ENCODE measurements around the gene PEMT.

DNA sequence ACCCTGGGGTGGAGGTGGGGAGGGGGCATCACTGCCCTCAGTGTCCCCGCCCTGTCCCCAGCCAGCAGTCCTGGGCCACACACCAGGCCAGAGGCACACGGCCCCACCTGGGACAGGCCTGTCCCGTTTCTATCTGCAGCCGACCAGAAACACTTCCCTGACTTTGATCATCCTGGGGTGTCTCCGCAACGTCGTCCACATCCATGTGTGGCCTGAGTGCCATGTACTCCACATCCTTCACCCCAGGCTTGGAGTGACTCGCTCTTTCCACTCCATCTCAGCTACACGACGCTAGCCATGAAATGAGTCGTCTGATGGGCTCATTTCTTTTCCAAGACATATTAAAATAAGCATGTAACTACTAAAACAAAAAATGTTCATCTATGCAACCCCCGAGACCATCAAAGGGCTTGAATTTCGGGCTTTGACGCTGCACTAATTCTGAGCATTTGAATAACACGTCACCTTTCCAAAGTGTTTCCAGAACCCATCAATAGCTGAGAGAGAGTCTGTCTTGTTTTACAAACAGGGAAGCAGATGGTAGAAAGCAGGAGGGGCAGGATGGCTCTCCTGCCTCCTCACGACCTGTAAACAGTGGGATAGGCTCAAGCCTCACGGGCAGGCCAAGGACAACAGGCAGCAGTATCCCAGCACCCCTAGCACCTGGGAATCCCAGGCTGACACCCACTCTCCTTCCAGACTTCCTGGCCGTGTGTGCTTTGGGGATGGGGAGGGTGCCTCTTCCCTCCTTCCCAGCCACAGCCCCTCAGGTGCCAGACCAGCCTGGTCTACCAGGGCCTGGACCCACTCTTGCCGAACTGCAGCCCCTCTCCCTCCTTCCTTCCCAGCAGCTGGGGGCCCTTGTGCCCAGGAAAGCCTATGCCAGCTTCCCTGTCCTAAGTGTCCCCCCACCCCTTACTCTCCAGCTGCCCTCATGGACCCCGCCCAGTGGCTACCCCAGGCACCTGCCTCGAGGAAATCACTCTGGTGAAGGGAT is 75.3 kb downstream of the PEMT start:
- TF ChIP-seq POLR2A (IDR thresholded peaks at IDR 0.05) = no peak
- TF ChIP-seq, protein P1, sequence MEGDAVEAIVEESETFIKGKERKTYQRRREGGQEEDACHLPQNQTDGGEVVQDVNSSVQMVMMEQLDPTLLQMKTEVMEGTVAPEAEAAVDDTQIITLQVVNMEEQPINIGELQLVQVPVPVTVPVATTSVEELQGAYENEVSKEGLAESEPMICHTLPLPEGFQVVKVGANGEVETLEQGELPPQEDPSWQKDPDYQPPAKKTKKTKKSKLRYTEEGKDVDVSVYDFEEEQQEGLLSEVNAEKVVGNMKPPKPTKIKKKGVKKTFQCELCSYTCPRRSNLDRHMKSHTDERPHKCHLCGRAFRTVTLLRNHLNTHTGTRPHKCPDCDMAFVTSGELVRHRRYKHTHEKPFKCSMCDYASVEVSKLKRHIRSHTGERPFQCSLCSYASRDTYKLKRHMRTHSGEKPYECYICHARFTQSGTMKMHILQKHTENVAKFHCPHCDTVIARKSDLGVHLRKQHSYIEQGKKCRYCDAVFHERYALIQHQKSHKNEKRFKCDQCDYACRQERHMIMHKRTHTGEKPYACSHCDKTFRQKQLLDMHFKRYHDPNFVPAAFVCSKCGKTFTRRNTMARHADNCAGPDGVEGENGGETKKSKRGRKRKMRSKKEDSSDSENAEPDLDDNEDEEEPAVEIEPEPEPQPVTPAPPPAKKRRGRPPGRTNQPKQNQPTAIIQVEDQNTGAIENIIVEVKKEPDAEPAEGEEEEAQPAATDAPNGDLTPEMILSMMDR (IDR thresholded peaks at IDR 0.05) = no peak
